K562 (cell line): Measurements from ENCODE around the gene SLC39A11. TPM values are rescaled to one million over a fixed set of nuclear protein-coding genes. Genes with fewer than 3 reads are reported as not detected.

ENCODE experiments used
- ATAC-seq: fragments of 200-7000 bp; cut with Tn5 transposase; 3 replicates; pipeline ENCODE4 v1.9.1; 2020; ENCODE audit warnings: moderate library complexity
- BruUV-seq: library from RNA; stranded (reverse); fragments of 400-500 nt; replicated peaks from 2 replicates; lab custom pipeline; 2021; lab: Mats Ljungman, UMichigan
- CTCF ChIA-PET: fragments of 300-600 bp; formaldehyde crosslinking; extraction: SDS; loops from one replicate; lab custom pipeline; 2021; ENCODE audit warnings: low intra/inter-chr PET ratio; lab: Yijun Ruan, JAX
- POLR2A ChIA-PET: fragments of 300-600, 350-650 bp; sonication (Branson Sonifier 250); formaldehyde crosslinking; extraction: SDS; loops from one replicate; lab custom pipeline; 2021; ENCODE audit warnings: antibody characterized with exemption, inconsistent platforms; lab: Yijun Ruan, JAX
- DNase-seq, 4 experiments: peaks; one replicate each; pipeline versions ENCODE4 v3.0.0 to v3.0.0-alpha.2; 2011 to 2018; ENCODE audit warnings: low spot score in 3 of 4, mixed read lengths in 3 of 4; ENCODE audit errors: extremely low read depth in 1 of 4
- FAIRE-seq: peaks from 2 replicates; lab custom pipeline; 2011; peaks lifted over from hg19 to GRCh38; lab: Jason Lieb, UNC
- H2AFZ ChIP-seq: 2 replicates; pipeline ENCODE4 v1.6.0; 2011; ENCODE audit warnings: low read depth, low read length, control low read depth, inconsistent platforms
- H3K27ac ChIP-seq: fragments of 200-600 bp; 3 replicates; pipeline ENCODE4 v1.8.0; 2011; ENCODE audit warnings: low read depth, mild to moderate bottlenecking, control low read depth, inconsistent platforms, low read length, moderate library complexity, mixed read lengths; ENCODE audit errors: extremely low read depth
- H3K27me3 ChIP-seq, 2 experiments: fragments of 300-600 bp in 1 of 2; 2 replicates in 1 of 2; 3 replicates in 1 of 2; pipeline versions ENCODE4 v1.6.0 to v1.8.0; 2011; ENCODE audit warnings: inconsistent platforms in 2 of 2, low read length in 2 of 2, mild to moderate bottlenecking in 1 of 2, mixed read lengths in 1 of 2, moderate library complexity in 1 of 2; ENCODE audit not compliant: control insufficient read depth in 2 of 2, insufficient read depth in 2 of 2
- H3K36me3 ChIP-seq: fragments of 300-600 bp; 3 replicates; pipeline ENCODE4 v1.8.0; 2011; ENCODE audit warnings: mild to moderate bottlenecking, low read length, inconsistent platforms; ENCODE audit not compliant: control insufficient read depth, insufficient read depth
- H3K4me1 ChIP-seq, 2 experiments: fragments of 200-600 bp in 1 of 2; replicated peaks in 1 of 2; 2 replicates in 1 of 2; 3 replicates in 1 of 2; pipeline versions ENCODE4 v1.5.1 to v1.8.0; 2011; ENCODE audit warnings: inconsistent platforms in 2 of 2, low read length in 2 of 2, mild to moderate bottlenecking in 1 of 2, mixed read lengths in 1 of 2, moderate library complexity in 1 of 2; ENCODE audit not compliant: control insufficient read depth in 2 of 2, insufficient read depth in 2 of 2
- H3K4me2 ChIP-seq: 2 replicates; pipeline ENCODE4 v1.6.1; 2011; ENCODE audit warnings: low read length, control low read depth, inconsistent platforms, mixed read lengths; ENCODE audit not compliant: insufficient read depth
- H3K4me3 ChIP-seq: fragments of 200-600 bp; sonication (generic), shearing (Covaris generic); 2 replicates; pipeline ENCODE4 v1.5.1; 2016; ENCODE audit warnings: control low read depth, inconsistent platforms
- H3K79me2 ChIP-seq: fragments of 200-600 bp; 3 replicates; pipeline ENCODE4 v1.8.0; 2011; ENCODE audit warnings: low read length, inconsistent platforms; ENCODE audit not compliant: control insufficient read depth, insufficient read depth
- H3K9ac ChIP-seq, 2 experiments: 2 replicates each; pipeline versions ENCODE4 v1.6.0 to v1.6.1; 2011; ENCODE audit warnings: low read depth in 2 of 2, low read length in 2 of 2, control low read depth in 1 of 2, inconsistent platforms in 1 of 2, mild to moderate bottlenecking in 1 of 2, mixed read lengths in 1 of 2; ENCODE audit not compliant: insufficient read depth in 1 of 2
- H3K9me1 ChIP-seq: one replicate; pipeline ENCODE4 v1.6.0; 2011; ENCODE audit warnings: inconsistent platforms, mild to moderate bottlenecking, low read length, moderate library complexity; ENCODE audit not compliant: control insufficient read depth, insufficient read depth
- H3K9me3 ChIP-seq: replicated peaks from 2 replicates; pipeline ENCODE4 v1.5.1; 2011; ENCODE audit warnings: low read depth, low read length, inconsistent platforms; ENCODE audit not compliant: control insufficient read depth, insufficient read depth
- H4K20me1 ChIP-seq: replicated peaks from 2 replicates; pipeline ENCODE4 v1.6.1; 2011; ENCODE audit warnings: low read length, inconsistent platforms, mixed read lengths; ENCODE audit not compliant: control insufficient read depth, insufficient read depth
- ESRRA ChIP-seq: fragments of 450-650 bp; IDR thresholded peaks from 2 replicates; pipeline ENCODE4 v1.6.1; 2014; ENCODE audit warnings: low read depth, mild to moderate bottlenecking, moderate library complexity, borderline replicate concordance
- GATAD2A ChIP-seq: fragments of 450-650 bp; IDR thresholded peaks from 2 replicates; pipeline ENCODE4 v1.6.1; 2017
- POLR3A ChIP-seq: IDR thresholded peaks from 2 replicates; pipeline ENCODE4 v1.6.1; 2011; ENCODE audit warnings: borderline replicate concordance, mild to moderate bottlenecking, moderate library complexity; ENCODE audit not compliant: insufficient read length, insufficient read depth; ENCODE audit errors: extremely low read depth
- U2AF1 ChIP-seq: fragments of 200-400 bp; formaldehyde crosslinking; optimal IDR thresholded peaks from 2 replicates; pipeline ENCODE3; 2017; ENCODE audit warnings: mild to moderate bottlenecking, low read depth, low read length, moderate library complexity
- ZNF121 ChIP-seq: sonication (generic); formaldehyde crosslinking; conservative IDR thresholded peaks from 2 replicates; pipeline ENCODE4 v1.8.0; 2022; ENCODE audit warnings: missing genetic modification reagents
- ZNF311 ChIP-seq: fragments of 250-450 bp; sonication (Bioruptor Pico); IDR thresholded peaks from 2 replicates; pipeline ENCODE4 v1.4.0; 2020; ENCODE audit warnings: mild to moderate bottlenecking, moderate library complexity
- WGBS: fragments of 100-300 bp; shearing (Covaris generic); methylation state at CpG from one replicate; pipeline ENCODE4 v1.1.6; 2016; ENCODE audit warnings: low coverage, mixed read lengths; ENCODE audit not compliant: insufficient coverage; ENCODE audit errors: missing lambda C conversion rate; 5-methylcytosine and 5-hydroxymethylcytosine counted together
- in situ Hi-C: fragments of 300-500 bp; cut with MboI; formaldehyde crosslinking; loops from 4 replicates; pipeline ENCODE4 v1.15.0; 2018; ENCODE audit warnings: inconsistent platforms, mixed read lengths
- intact Hi-C: fragments of 100-400 bp; cut with micrococcal nuclease; formaldehyde crosslinking; loops from 2 replicates; pipeline ENCODE4 v1.14.2; 2022
- polyA plus RNA-seq, 8 experiments: library from polyadenylated mRNA; depleted of rRNA in 4 of 8; stranded (reverse) in 5 of 8; unstranded in 3 of 8; fragments of >200 nt; fragmentation: Nextera tagmentation in 2 of 8; fragmentation: Illumina TruSeq in 1 of 8; extraction: Ambion mirVana in 2 of 8; extraction: Trizol in 1 of 8; gene quantifications; 2 replicates each; pipeline versions ENCODE4 v1.2.1 to v1.2.3, GENCODE V29; 2011 to 2014; ENCODE audit warnings: inconsistent platforms in 1 of 8, missing spikeins in 1 of 8
- total RNA-seq, 7 experiments: library from RNA; depleted of rRNA in 6 of 7; stranded (reverse); fragments of >200 nt in 6 of 7; fragmentation: Illumina TruSeq in 2 of 7; extraction: Trizol in 2 of 7; gene quantifications; 2 replicates each; pipeline versions ENCODE4 v1.2.1 to v1.2.3, GENCODE V29; 2011 to 2021; ENCODE audit warnings: low replicate concordance in 1 of 7
- TF ChIP-seq, protein P1 (sequence below): fragments of 450-650 bp; IDR thresholded peaks from 2 replicates; pipeline ENCODE4 v1.6.1; 2014; ENCODE audit warnings: low read depth, mild to moderate bottlenecking, moderate library complexity, borderline replicate concordance
- TF ChIP-seq, protein P2 (sequence below): fragments of 250-450 bp; sonication (Bioruptor Pico); IDR thresholded peaks from 2 replicates; pipeline ENCODE4 v1.5.0; 2021; ENCODE audit warnings: mild to moderate bottlenecking, moderate library complexity

Gene SLC39A11
- total and polyA plus RNA-seq, 9 of the 15 experiments (the other 6 are each of a cell fraction or from before 2014, with no cell fraction given): 10.5 to 26.4 (median 13.4) TPM

DNA sequence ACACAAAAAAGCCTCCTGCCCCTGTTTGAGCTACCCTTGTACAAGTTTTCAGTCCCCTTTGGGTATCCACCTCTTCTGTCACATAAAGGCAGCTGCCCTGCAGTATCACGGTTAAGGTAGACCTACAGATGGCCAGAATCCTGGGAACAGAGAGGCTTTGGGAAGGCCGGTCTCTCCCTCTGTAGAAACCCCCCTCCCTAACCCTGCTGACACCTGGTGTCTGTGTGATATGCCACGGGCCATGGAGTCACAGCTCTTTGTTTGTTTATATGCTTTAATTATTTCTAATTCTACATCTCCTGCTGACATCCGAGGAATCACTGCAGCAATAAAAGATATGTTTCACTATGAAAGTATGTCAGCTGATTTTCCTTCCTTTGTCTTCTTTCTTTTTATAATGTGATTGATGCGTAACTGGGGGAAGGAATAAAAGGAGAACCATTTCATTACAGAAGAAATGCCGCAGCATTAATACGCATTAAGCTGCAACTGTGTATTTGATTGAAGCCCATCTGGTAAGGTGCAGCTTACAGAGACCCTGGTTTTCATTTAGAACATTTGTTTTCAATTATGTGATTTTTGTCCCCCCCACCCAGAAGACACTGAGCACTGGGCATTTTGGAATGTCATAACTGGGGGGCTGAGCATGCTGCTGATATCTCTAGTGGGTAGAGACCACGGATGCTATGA lies 142.1 kb downstream of the SLC39A11 start:
- ChIA-PET POLR2A (interaction anchor here (0.6 kb wide), 1 partner anchor 14 kb away, joined by 3 read pairs; no protein-coding TSS in a partner anchor), CTCF (no interaction called here)
- FAIRE-seq (no peak), ATAC-seq (no peak), DNase-seq (no peak)
- intact Hi-C loops (no loop called here), in situ Hi-C loops (no loop called here)
- H3K4me2 ChIP-seq: no peak overlapping the region
- H3K4me3 ChIP-seq: no peak overlapping the region
- no peak overlapping the region for H3K27ac ChIP-seq
- no peak for TF ChIP-seq ZNF311 (CRISPR knock-in tag)
- no peak for TF ChIP-seq ZNF121 (CRISPR knock-in tag)
- TF ChIP-seq GATAD2A: no peak
- TF ChIP-seq, protein P1, sequence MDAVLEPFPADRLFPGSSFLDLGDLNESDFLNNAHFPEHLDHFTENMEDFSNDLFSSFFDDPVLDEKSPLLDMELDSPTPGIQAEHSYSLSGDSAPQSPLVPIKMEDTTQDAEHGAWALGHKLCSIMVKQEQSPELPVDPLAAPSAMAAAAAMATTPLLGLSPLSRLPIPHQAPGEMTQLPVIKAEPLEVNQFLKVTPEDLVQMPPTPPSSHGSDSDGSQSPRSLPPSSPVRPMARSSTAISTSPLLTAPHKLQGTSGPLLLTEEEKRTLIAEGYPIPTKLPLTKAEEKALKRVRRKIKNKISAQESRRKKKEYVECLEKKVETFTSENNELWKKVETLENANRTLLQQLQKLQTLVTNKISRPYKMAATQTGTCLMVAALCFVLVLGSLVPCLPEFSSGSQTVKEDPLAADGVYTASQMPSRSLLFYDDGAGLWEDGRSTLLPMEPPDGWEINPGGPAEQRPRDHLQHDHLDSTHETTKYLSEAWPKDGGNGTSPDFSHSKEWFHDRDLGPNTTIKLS: no peak
- no peak for TF ChIP-seq U2AF1
- no peak for TF ChIP-seq POLR3A
- TF ChIP-seq ESRRA: no peak
- TF ChIP-seq, protein P2, sequence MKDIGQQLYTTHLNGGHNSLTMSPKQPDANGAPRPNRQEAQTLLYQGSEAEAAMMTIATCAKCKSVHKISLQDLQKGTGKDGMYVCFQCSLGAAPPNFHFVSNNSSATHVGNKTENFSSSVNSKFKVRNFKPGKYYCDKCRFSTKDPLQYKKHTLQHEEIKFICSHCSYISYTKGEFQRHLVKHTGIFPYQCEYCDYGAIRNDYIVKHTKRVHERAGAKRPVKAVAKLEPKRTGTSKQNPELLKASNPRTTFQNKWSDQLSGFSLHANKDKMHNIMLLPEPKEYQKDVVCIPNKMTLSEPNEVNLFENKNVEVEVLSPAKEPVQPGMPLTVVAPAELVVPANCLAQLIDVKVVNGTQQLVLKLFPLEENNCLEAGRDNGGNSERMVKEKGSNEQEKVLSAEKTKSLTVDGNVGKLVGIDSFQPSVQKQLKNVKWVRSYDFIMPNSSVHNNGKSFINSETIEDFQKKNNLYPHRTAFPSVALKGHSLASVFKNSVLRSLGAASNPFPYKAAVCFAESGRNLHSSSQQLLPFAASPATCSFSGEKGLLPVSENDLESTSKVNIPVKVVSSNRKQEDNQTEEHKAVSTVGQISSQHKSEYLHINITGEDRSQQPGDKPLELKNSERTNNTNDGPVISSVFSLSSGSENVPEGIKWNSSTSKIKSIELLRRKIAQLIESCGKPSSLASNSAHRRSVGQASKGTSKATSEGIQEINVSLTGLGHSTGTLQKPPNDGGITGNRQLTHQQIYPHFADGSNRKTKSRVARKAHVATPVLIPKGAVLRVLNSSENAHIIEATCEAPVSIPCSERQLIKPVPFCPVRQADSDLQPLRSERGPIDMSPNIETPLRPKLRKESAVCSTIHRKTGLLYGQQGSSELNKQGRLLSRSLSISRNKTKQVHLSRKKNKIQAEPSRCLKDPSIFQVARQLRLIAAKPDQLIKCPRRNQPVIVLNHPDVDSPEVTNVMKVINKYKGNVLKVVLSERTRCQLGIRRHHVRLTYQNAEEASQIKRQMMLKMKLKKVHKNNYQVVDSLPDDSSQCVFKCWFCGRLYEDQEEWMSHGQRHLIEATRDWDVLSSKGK (CRISPR knock-in tag): no peak
- no peak overlapping the region for H2AFZ ChIP-seq
- H3K9ac ChIP-seq: no peak overlapping the region
- H3K36me3 ChIP-seq: no peaks in the 10 kb centered on the region; the same call in 2 of the 3 replicates
- 68% methylated on average over 8 of the region's 8 CpGs for WGBS
- H3K27me3 ChIP-seq: no peaks in the 10 kb centered on the region; a peak in 1 of 5 replicates
- no TSS peak for BruUV-seq
- no peaks in the 10 kb centered on the region for H3K9me3 ChIP-seq
- no peaks in the 10 kb centered on the region for H3K79me2 ChIP-seq
- H3K4me1 ChIP-seq: no peaks in the 10 kb centered on the region
- H4K20me1 ChIP-seq: no peaks in the 10 kb centered on the region; the same call in none of the 2 replicates
- H3K9me1 ChIP-seq: no peaks in the 10 kb centered on the region
